ENCODE measurements around the gene CNTN5. TPM values are rescaled to one million over a fixed set of nuclear protein-coding genes. Genes with fewer than 3 reads are reported as not detected.

Gene CNTN5
- total RNA-seq, 1 experiment from 2014 or later: not detected

GRCh38 chr11:100080821-100081220 lies 1060.1 kb downstream of the CNTN5 start:
- no peak for DNase-seq
- Histone ChIP-seq H3K27ac (ENCODE audit: low read length) (no peak overlapping the region), H3K27me3 (ENCODE audit: low read length) (no peaks in the 10 kb centered on the region), H3K9ac (ENCODE audit: low read length) (no peak overlapping the region), H2AFZ (ENCODE audit: low read length) (no peak overlapping the region), H3K36me3 (ENCODE audit: insufficient read depth, low read length) (no peaks in the 10 kb centered on the region), H3K4me3 (ENCODE audit: low read length) (no peak overlapping the region), H3K9me2 (replicated peaks; ENCODE audit: insufficient read depth, low read length) (no peaks in the 10 kb centered on the region), H3K9me3 (ENCODE audit: low read length) (peaks cover 82% of the 10 kb centered on the region), H3K79me2 (ENCODE audit: low read length) (no peaks in the 10 kb centered on the region), H3K4me1 (ENCODE audit: low read length) (no peaks in the 10 kb centered on the region), H4K20me1 (ENCODE audit: insufficient read depth, low read depth, low read length) (no peaks in the 10 kb centered on the region), H3K4me2 (ENCODE audit: low read depth, low read length, poor library complexity, severe bottlenecking) (no peak overlapping the region)

GRCh38 chr11:100093698-100094097 lies 1072.9 kb downstream of the CNTN5 start:
- H2AFZ ChIP-seq (ENCODE audit: low read length): no peak overlapping the region
- no peaks in the 10 kb centered on the region for H3K36me3 ChIP-seq (ENCODE audit: insufficient read depth, low read length)
- H3K27me3 ChIP-seq (ENCODE audit: low read length): no peaks in the 10 kb centered on the region
- no peak overlapping the region for H3K9ac ChIP-seq (ENCODE audit: low read length)
- no peaks in the 10 kb centered on the region for H3K4me1 ChIP-seq (ENCODE audit: low read length)
- no peak overlapping the region for H3K4me2 ChIP-seq (ENCODE audit: low read depth, low read length, poor library complexity, severe bottlenecking)
- DNase-seq: no peak
- H4K20me1 ChIP-seq (ENCODE audit: insufficient read depth, low read depth, low read length): no peaks in the 10 kb centered on the region
- no peak overlapping the region for H3K27ac ChIP-seq (ENCODE audit: low read length)
- H3K79me2 ChIP-seq (ENCODE audit: low read length): no peaks in the 10 kb centered on the region
- H3K9me2 ChIP-seq (replicated peaks; ENCODE audit: insufficient read depth, low read length): no peaks in the 10 kb centered on the region
- H3K9me3 ChIP-seq (ENCODE audit: low read length): peaks cover 69% of the 10 kb centered on the region
- H3K4me3 ChIP-seq (ENCODE audit: low read length): no peak overlapping the region

- Histone ChIP-seq H2AFZ (ENCODE audit: low read length) (no peak overlapping the region), H3K9me3 (ENCODE audit: low read length) (peaks cover 71% of the 10 kb centered on the region), H3K4me1 (ENCODE audit: low read length) (no peaks in the 10 kb centered on the region), H3K9me2 (replicated peaks; ENCODE audit: insufficient read depth, low read length) (no peaks in the 10 kb centered on the region), H3K36me3 (ENCODE audit: insufficient read depth, low read length) (no peaks in the 10 kb centered on the region), H3K27me3 (ENCODE audit: low read length) (no peaks in the 10 kb centered on the region), H3K9ac (ENCODE audit: low read length) (no peak overlapping the region), H3K79me2 (ENCODE audit: low read length) (no peaks in the 10 kb centered on the region), H4K20me1 (ENCODE audit: insufficient read depth, low read depth, low read length) (no peaks in the 10 kb centered on the region), H3K27ac (ENCODE audit: low read length) (no peak overlapping the region), H3K4me2 (ENCODE audit: low read depth, low read length, poor library complexity, severe bottlenecking) (no peak overlapping the region), H3K4me3 (ENCODE audit: low read length) (no peak overlapping the region)
- no peak for DNase-seq
These were observed 1073.5 kb downstream of the CNTN5 start for GRCh38 chr11:100094121-100094865.

- Histone ChIP-seq H3K4me1 (ENCODE audit: low read length) (no peaks in the 10 kb centered on the region), H3K9ac (ENCODE audit: low read length) (no peak overlapping the region), H3K4me2 (ENCODE audit: low read depth, low read length, poor library complexity, severe bottlenecking) (no peak overlapping the region)
These were observed 1075.1 kb downstream of the CNTN5 start for GRCh38 chr11:100095809-100096208.

GRCh38 chr11:100098560-100098959 lies 1077.8 kb downstream of the CNTN5 start:
- H3K79me2 ChIP-seq (ENCODE audit: low read length): no peaks in the 10 kb centered on the region
- no peaks in the 10 kb centered on the region for H3K9me2 ChIP-seq (replicated peaks; ENCODE audit: insufficient read depth, low read length)
- H3K4me1 ChIP-seq (ENCODE audit: low read length): no peaks in the 10 kb centered on the region
- H3K9ac ChIP-seq (ENCODE audit: low read length): no peak overlapping the region
- no peaks in the 10 kb centered on the region for H4K20me1 ChIP-seq (ENCODE audit: insufficient read depth, low read depth, low read length)
- no peak overlapping the region for H3K4me3 ChIP-seq (ENCODE audit: low read length)
- no peak overlapping the region for H3K4me2 ChIP-seq (ENCODE audit: low read depth, low read length, poor library complexity, severe bottlenecking)
- no peak overlapping the region for H3K27ac ChIP-seq (ENCODE audit: low read length)
- DNase-seq: no peak
- H3K36me3 ChIP-seq (ENCODE audit: insufficient read depth, low read length): no peaks in the 10 kb centered on the region
- H3K9me3 ChIP-seq (ENCODE audit: low read length): peaks cover 80% of the 10 kb centered on the region
- H2AFZ ChIP-seq (ENCODE audit: low read length): no peak overlapping the region
- no peaks in the 10 kb centered on the region for H3K27me3 ChIP-seq (ENCODE audit: low read length)

More at GRCh38 chr11:100095809-100096208, 1075.1 kb downstream of the CNTN5 start:
- H3K9me3 ChIP-seq (ENCODE audit: low read length): peaks cover 73% of the 10 kb centered on the region
- H4K20me1 ChIP-seq (ENCODE audit: insufficient read depth, low read depth, low read length): no peaks in the 10 kb centered on the region
- H3K27me3 ChIP-seq (ENCODE audit: low read length): no peaks in the 10 kb centered on the region
- H3K27ac ChIP-seq (ENCODE audit: low read length): no peak overlapping the region
- H3K9me2 ChIP-seq (replicated peaks; ENCODE audit: insufficient read depth, low read length): no peaks in the 10 kb centered on the region
- no peaks in the 10 kb centered on the region for H3K36me3 ChIP-seq (ENCODE audit: insufficient read depth, low read length)
- H2AFZ ChIP-seq (ENCODE audit: low read length): no peak overlapping the region
- DNase-seq: no peak
- H3K79me2 ChIP-seq (ENCODE audit: low read length): no peaks in the 10 kb centered on the region
- no peak overlapping the region for H3K4me3 ChIP-seq (ENCODE audit: low read length)

- DNase-seq: no peak
- Histone ChIP-seq H2AFZ (ENCODE audit: low read length) (no peak overlapping the region), H3K79me2 (ENCODE audit: low read length) (no peaks in the 10 kb centered on the region), H3K9me3 (ENCODE audit: low read length) (peaks cover 82% of the 10 kb centered on the region), H3K9me2 (replicated peaks; ENCODE audit: insufficient read depth, low read length) (no peaks in the 10 kb centered on the region), H3K4me3 (ENCODE audit: low read length) (no peak overlapping the region), H3K9ac (ENCODE audit: low read length) (no peak overlapping the region), H3K36me3 (ENCODE audit: insufficient read depth, low read length) (no peaks in the 10 kb centered on the region), H3K4me1 (ENCODE audit: low read length) (no peaks in the 10 kb centered on the region), H3K27ac (ENCODE audit: low read length) (no peak overlapping the region), H3K4me2 (ENCODE audit: low read depth, low read length, poor library complexity, severe bottlenecking) (no peak overlapping the region), H3K27me3 (ENCODE audit: low read length) (no peaks in the 10 kb centered on the region), H4K20me1 (ENCODE audit: insufficient read depth, low read depth, low read length) (no peaks in the 10 kb centered on the region)
These were observed 1084.7 kb downstream of the CNTN5 start for GRCh38 chr11:100105255-100105981.

GRCh38 chr11:100105982-100106358 lies 1085.2 kb downstream of the CNTN5 start:
- H3K9me3 ChIP-seq (ENCODE audit: low read length): peaks cover 82% of the 10 kb centered on the region
- no peak for DNase-seq
- H3K9me2 ChIP-seq (replicated peaks; ENCODE audit: insufficient read depth, low read length): no peaks in the 10 kb centered on the region
- no peaks in the 10 kb centered on the region for H3K79me2 ChIP-seq (ENCODE audit: low read length)
- no peaks in the 10 kb centered on the region for H3K36me3 ChIP-seq (ENCODE audit: insufficient read depth, low read length)
- no peak overlapping the region for H3K9ac ChIP-seq (ENCODE audit: low read length)
- no peak overlapping the region for H2AFZ ChIP-seq (ENCODE audit: low read length)
- no peaks in the 10 kb centered on the region for H3K27me3 ChIP-seq (ENCODE audit: low read length)
- no peaks in the 10 kb centered on the region for H4K20me1 ChIP-seq (ENCODE audit: insufficient read depth, low read depth, low read length)
- H3K27ac ChIP-seq (ENCODE audit: low read length): no peak overlapping the region
- no peak overlapping the region for H3K4me2 ChIP-seq (ENCODE audit: low read depth, low read length, poor library complexity, severe bottlenecking)
- H3K4me1 ChIP-seq (ENCODE audit: low read length): no peaks in the 10 kb centered on the region
- H3K4me3 ChIP-seq (ENCODE audit: low read length): no peak overlapping the region

GRCh38 chr11:100119176-100119575 lies 1098.4 kb downstream of the CNTN5 start:
- Histone ChIP-seq H3K9me3 (ENCODE audit: low read length) (peaks cover 74% of the 10 kb centered on the region), H3K4me3 (ENCODE audit: low read length) (no peak overlapping the region), H3K4me2 (ENCODE audit: low read depth, low read length, poor library complexity, severe bottlenecking) (no peak overlapping the region), H4K20me1 (ENCODE audit: insufficient read depth, low read depth, low read length) (no peaks in the 10 kb centered on the region), H3K4me1 (ENCODE audit: low read length) (no peaks in the 10 kb centered on the region), H2AFZ (ENCODE audit: low read length) (no peak overlapping the region), H3K79me2 (ENCODE audit: low read length) (no peaks in the 10 kb centered on the region), H3K9me2 (replicated peaks; ENCODE audit: insufficient read depth, low read length) (no peaks in the 10 kb centered on the region), H3K27me3 (ENCODE audit: low read length) (no peaks in the 10 kb centered on the region), H3K36me3 (ENCODE audit: insufficient read depth, low read length) (no peaks in the 10 kb centered on the region), H3K27ac (ENCODE audit: low read length) (no peak overlapping the region), H3K9ac (ENCODE audit: low read length) (no peak overlapping the region)
- DNase-seq: no peak
